Measurements from ENCODE around the gene RGL4.
"Not testable (repeated sequence)": the region's sequence is repeated elsewhere in the genome, so short reads cannot be mapped to it uniquely, and the experiment has no call there.

RGL4 gene

DNA sequence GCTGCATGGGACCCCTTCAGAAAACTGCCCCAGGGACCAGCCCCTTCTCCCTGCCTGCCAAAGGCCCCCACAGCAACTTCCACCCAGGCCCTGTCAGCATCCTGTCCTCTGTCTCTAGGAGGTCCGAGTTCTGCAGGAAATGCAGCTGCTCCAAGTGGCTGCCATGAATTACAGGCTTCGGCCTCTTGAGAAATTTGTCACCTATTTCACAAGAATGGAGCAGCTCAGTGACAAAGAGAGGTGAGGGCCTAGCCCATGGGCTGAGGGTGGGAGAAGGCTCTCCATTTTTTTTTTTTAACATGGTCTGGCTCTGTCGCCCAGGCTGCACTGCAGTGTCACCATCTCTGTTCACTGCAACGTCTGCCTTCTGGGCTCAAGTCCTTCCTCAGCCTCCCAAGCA, 7.3 kb downstream of the RGL4 start:
- no peak for DNase-seq (ENCODE audit: low read depth in 2 of 2)

DNA sequence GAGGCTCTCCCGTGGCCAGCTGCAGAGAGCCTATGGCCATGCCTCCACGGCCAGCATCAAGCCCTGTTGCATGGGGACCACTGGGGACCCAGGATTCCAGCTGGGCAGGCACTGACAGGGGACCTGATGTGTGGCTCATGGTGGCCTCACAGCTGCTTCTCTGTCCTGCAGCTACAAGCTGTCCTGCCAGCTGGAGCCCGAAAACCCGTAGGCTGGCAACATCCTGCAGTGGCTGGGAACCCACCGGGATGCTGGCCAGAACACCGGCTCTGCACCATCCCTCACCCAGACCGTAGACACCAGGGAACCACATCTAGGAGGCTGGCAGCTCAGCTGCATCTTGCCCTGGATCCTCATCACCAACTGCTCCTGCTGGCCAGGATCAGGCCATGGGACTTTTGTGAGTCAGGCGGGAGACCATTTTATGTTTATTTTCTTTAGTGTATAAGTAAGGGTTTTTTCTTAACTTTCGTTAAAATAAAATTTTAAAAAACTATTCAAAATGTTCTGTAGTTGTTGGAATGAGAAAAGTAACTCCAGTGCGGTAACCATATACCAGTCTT, 7.9 kb downstream of the RGL4 start:
- no peak for DNase-seq (ENCODE audit: low read depth in 2 of 2)

DNA sequence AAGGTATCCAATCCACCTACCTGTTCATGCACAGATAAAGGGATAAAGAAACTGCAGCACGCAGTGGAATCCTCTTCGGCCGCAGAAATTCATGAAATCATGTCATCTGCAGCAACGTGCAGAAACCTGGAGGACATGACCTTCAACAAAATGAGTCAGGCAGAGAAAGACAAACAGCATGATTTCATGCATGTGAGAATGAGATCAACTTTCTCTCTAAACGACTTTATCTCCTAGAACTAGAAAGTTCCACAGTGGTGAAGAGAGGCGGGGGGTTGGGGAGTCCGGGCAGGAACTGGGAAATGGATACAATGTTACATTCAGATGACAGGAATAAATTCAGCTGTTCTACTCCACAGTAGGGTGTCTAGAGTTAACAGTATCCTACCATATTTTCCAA, 9.9 kb downstream of the RGL4 start:
- DNase-seq (ENCODE audit: low read depth in 2 of 2): no peak

DNA sequence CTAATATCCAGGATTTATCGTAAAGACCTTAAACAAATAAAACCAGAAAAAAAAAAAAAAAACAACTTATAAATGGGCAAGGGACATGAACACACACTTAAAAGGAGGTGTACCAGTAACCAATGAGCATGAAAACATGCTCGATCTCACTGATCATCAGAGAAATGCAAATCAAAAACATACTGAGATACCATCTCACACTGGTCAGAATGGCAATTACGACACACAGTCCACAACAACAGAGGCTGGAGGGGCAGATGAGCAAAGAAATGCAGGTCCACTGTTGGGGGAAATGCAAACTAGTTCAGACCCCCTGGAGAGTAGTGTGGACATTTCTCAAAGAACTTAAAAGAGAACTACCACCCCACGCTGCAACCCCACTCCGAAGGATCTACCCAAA, 13.2 kb downstream of the RGL4 start:
- DNase-seq (ENCODE audit: low read depth in 2 of 2): no peak

DNA sequence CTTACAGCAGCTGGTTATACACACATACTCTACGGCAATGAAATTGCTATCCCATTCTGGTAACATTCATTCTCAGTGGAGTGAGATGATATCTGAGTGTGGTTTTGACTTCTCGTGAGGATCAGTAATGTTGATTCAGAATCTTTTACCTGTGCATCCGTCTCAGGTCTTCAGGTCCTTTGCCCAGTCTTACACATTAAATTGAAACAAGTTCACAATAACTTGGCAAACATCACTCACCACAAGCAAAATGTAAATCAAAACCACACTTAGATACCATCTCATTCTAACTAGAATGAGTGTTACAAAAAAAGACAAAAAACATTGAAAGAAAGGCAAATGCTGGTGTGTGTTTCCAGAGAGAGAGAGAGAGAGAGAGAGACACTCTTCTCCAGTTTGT, 14.0 kb downstream of the RGL4 start:
- DNase-seq (ENCODE audit: low read depth in 2 of 2): no peak

DNA sequence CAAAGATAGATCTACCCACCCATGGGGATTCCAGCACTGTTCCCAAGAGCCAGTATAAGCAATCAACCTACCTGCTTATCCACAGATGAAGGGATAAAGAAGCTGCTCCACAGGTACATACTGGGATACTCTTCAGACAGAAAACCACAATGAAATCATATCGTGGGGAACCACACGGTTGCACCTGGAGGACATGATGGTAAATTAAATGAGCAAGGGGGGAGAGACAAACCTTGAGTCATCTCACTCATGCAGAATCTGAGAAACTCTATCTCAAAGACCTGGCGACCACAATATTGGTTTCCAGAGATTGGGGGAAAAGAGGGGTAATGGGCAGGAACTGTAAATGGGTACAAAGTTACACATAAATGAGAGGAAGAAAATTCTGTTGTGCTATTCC, 14.5 kb downstream of the RGL4 start:
- DNase-seq (ENCODE audit: low read depth in 2 of 2): no peak

DNA sequence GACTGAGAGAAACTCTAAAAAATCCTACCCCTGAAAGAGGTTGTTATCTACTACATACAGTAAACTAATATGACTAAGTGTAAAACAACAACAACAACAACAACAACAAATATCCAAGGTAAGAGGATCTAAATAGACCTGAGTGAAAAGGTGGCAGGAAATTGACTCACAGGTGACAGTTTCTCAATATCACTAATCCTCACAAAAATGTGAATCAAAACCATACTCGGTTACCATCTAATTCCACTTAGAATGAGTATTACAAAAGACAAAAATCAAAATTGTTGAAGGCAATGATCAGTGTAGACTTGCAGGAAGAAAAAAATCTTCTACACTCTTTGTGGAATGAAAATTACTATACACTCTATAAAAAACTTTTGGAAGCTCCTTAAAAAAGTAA, 17.5 kb downstream of the RGL4 start:
- DNase-seq (ENCODE audit: low read depth in 2 of 2): no peak

DNA sequence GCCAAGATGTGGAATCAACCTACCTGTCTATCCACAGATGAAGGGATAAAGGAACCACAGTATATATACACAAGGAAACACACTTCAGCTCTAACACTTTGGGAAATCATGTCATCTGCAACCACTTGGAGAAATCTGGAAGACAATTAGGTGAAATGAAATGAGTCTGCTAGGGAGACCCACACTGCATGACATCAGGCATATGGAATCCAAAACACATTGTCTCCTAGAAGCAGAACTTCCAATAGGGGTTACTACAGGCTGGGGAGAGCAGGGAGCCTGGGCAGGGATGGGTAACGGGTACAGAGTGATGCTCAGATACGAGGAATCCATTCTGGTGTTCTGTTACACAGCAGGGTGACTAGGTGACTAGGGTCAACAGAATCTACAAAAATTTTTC, 18.3 kb downstream of the RGL4 start:
- no peak for DNase-seq (ENCODE audit: low read depth in 2 of 2)

DNA sequence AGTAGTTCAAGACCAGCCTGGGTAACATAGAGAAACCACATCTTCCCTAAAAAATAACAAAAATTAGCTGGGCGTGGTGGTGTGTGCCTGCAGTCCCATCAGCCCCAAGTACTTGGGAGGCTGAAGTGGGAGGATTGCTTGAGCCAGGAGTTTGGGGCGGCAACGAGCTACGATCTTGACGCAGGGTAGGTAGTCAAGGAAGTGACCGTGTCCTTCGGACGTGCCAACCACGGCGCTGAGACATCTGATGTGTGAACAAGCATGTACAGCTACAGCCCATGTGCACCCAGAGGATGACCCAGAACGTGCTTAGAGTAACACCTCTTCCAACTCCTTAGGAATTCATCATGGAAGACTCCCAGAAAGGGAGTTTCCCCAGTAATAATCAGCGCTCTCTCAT, 21.4 kb downstream of the RGL4 start:
- no peak for DNase-seq (ENCODE audit: low read depth in 2 of 2)

DNA sequence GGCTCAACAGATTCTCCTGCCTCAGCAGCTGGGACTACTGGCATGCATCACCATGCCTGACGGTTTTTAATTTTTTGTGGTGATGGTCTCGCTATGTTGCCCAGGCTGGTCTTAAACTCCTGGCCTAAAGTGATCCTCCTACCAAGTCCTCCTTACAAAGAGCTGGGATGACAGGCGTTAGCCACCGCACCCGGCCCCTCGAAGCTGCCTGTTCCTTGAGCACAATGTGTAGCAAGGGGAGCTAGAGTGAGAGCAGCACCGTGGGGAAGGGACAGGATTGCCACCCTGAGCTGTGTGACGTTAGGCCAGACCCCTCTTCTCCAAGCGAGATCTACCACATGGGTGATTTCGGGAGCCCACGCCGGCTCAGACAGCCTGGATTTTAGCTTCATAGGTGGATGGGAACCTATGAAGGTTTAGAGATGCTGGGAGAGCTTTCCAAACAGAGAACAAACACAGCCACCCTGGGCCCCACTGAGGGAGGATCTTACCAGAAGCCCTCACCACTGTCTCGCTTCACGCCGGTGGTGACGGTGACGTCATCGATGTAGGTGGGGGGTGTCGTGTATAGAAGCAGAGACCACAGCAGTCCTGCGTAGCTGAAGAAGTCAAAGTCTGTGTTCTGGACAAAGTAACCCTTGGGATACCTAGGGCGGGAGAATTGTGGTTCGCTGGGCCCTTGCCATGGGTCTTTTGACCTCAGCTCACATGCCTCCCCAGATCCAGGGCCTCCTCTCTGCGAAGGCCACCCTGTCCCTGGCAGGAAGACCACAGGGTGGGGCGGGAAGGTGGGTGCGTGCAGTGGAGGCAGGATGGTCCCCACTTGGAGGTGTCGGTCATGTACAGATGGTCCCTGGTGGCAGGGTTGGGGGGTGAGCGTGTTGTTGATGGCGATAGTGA, 23.1 kb downstream of the RGL4 start:
- no peak for DNase-seq (ENCODE audit: low read depth in 2 of 2)

DNA sequence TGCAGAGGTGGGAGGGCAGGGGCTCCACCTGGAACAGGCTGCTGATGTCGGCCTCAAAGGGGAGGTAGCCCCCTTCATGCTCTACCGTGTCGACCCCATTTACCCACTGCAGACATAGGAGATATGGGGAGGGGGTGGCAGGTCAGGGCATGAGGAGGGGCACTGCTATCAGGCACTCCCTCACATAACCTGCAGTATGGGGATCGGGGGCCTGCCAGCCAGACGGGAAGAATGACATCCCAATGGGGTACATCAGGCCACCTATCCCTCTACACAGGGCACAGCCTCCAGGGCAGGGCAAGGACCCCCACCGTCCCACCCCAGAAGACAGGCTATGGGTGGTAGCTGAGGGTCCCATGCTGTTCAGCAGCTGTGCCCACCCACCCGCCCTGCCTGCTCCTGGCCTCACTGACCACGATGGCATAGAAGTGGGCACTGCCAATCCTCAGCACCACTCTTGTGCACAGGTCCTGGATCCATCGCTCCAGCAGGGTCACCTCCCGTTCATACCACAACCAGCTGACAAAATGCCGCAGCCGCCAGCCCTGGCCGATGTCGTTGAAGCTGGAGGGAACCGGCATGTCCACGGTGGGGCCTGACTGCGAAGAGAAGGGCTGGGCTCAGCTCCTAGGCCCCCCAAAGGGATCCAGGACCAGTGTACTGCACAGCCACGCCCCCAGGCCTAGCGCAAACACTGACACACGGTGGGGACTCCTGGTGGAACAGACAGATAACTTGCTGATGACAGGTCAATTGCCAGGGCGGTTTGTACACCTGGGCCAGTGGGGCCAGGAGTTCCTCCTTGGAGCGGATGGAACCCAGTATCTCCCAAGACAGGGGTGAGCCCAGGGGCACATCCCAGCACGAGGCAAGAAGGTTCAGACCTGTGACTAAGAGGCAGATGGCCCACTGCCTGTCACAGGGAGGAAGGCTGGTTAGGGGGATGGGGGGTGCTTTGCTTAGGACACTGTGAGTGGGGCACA, 24.1 kb downstream of the RGL4 start:
- no peak for DNase-seq (ENCODE audit: low read depth in 2 of 2)

DNA sequence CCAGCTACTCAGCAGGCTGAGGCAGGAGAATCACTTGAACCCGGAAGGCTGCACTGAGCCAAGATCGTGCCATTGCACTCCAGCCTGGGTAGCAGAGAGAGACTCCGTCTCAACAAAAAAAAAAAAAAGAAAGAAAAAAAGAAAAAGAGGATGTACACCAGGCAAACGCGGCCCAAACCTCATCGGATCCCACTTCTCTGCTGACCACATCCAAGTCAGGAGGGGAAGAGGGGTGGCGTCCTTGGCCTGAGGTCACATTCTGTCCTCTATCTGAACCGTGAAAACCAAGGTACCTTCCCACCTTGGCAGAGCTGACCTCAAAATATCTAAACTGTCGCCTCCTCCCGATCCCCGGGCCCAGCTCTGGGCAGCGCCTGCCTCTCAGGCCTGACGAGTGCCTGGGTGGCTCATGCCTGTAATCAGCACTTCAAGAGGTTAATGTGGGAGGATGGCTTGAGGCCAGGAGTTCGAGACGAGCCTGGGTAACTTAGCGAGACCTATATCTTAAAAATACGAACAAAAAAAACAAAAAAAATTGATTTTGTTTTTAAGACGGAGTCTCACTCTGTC, 25.1 kb downstream of the RGL4 start:
- no peak for DNase-seq (ENCODE audit: low read depth in 2 of 2)

DNA sequence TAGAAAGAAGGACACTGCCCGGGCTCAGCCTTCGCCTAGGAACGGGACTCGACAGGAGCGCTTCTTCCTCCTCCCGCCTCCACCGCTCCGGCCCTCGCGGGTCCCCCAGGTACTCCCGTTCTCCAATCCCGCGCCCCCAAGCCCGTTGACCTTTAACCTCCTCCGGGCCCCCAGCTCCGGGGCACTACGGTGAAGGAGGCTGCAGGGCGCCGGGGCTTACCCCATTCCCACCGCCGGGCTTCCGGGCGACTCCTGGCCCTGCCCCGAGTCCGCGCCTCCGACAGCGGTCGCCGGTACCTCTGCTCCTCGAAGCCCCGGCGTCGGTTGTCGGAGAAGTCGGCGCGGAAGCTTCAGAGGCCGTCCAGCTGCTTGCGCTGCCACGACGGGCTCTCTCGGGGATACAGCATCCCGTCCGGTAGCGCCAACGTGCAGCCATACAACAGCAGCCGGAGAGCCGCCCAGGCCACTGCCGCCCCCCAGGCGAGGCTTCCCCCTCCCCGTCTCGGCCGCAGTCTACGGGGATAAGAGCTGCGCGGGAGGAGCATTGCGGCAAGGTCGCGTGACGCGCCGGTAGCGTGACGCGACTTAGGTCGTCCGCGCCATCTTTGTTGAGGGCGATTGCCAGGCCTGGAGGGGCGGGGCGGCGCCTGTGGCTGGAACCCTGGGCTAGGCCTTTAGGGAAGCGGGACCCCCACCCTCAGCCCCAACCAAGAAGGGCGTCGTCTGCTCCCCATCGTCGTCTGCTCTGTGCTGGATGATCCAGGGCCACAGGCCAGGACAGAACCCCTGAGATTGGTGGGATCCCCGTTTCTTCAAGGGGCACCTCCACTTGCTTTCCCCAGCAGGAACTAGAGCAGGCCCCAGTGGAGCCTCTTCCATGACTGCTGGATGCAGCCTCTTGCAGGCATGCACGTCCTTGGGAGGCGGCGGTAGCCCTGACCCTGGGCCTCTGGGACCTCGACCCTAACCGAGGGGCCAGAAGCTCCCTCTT, 26.3 kb downstream of the RGL4 start:
- DNase-seq (ENCODE audit: low read depth in 2 of 2): peak; percentile 59 to 60

DNA sequence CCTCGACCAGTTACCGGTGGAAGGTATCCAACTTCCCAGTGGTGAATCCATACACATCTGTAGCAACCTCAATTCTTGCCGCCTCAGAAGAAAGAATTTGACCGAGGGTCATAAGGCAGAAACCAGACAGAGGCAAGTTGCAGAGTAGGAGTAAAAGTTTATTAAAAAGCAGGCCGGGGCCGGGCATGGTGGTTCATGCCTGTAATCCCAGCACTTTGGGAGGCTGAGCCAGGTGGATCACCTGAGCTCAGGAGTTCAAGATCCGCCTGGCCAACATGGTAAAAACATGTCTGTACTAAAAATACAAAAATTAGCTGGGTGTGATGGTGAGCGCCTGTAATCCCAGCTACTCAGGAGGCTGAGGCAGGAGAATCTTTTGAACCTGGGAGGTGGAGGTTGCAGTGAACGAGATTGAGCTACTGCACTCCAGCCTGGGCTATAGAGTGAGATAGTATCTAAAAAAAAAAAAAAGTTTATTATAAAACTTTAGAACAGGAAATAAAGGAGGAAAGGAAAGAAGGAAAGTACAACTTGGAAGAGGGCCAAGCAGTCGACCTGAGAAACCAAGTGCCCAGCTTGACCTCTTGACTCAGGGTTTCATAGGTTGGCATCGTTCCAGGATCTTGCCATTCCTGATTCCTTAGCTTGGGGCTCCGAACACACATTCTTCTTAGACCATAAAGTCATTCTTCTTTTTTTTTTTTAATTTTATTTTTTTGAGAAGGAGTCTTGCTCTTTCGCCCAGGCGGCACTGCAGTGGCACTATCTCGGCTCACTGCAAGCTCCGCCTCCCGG, 27.8 kb downstream of the RGL4 start:
- DNase-seq (ENCODE audit: low read depth in 2 of 2): no peak

DNA sequence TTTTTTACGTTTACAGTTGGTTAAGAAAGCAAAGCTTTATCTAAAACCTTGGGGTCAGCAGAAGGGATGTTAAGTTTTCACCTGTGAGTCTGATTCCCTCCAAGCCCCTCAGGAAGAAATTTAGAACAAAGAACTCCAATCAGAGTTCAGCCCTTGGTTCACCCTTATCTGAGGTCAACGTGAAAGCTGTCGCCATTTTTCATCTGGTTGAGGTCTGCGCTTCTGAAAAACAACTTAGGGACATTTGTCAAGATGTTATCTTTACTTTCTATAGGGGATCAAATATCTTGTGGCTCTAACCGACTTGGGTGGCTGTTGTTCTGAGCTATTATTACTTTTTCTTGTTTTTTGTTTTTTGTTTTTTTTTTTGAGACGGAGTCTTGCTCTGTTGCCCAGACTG, 30.0 kb downstream of the RGL4 start:
- DNase-seq (ENCODE audit: low read depth in 2 of 2): no peak

DNA sequence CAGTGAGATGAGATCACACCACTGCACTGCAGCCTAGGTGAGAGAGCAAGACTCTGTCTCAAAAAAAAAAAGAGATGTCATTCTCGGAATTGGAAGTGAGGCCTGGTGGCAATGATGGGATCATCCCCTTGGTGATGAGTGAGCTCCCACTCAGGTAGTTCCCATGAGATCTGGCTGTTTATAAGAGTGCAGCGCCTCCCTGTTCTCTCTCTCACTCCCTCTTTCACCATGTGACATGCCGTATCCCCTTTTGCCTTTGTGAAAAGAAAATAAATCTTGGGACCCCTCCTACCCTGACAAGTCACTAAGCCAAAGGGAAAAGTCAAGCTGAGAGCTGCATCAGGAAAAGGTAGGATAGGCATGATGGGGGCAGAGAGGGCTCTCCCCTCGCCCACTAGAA, 31.3 kb downstream of the RGL4 start:
- no peak for DNase-seq (ENCODE audit: low read depth in 2 of 2)

DNA sequence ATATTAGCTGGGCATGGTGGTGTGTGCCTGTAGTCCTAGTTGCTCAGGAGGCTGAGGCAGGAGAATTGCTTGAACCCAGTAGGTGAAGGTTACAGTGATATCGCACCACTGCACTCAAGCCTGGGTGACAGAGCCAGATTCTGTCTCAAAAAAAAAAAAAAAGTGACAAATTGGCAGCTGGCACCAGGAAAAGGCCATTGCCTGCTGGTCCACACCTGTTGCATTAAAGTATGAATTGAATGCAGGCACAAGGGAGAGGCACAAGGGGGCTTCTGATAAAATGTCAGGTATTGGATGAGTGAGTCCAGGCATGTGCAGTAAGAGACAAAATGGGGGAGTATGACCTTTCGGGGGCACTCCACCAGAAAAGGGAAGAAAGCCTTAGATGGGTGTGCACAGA, 31.9 kb downstream of the RGL4 start:
- no peak for DNase-seq (ENCODE audit: low read depth in 2 of 2)

DNA sequence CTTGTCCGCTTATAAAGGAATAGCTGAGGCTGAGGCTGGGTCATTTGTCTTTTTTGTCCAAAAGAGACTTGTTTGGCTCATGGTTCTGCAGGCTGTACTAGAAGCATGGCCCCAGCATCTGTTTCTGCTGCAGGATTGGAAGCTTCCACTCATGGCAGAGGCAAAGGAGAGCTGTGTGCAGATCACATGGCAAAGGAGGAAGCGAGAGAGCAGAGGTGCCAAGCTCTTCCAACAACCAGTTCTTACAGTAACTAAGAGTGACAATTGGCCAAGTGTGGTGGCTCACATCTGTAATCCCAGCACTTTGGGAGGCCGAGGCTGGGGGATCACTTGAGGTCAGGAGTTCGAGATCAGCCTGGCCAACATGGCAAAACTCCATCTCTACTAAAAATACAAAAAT, 37.3 kb downstream of the RGL4 start:
- not testable (repeated sequence) for DNase-seq (ENCODE audit: low read depth in 2 of 2)

DNA sequence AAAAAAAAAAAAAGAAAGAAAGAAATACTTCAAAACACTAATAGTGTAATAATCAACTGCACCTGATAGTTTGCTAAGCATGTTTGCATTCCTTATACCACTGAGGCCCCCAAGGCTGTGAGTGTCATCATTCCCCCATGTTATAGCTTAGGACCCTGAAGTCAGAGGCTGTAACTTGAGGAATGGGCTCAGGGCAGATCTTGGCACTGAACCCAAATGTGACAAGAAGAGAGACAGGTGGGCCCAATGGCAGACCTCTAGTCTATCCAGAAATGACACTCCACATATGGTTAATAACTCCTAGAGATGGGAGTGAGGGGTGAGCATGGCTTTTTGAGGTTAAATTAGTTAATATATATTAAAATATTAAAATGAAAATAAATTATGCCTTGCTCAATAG, 46.9 kb downstream of the RGL4 start:
- DNase-seq (ENCODE audit: low read depth in 2 of 2): no peak

Measured in stimulated activated CD8-positive, alpha-beta memory T cell treated with anti-CD3 and anti-CD28 coated beads, Interleukin-15, amount 100 ng/mL, for 4 hours (primary cell).